ENCODE measurements around the gene FMN2.

The FMN2 gene

DNA sequence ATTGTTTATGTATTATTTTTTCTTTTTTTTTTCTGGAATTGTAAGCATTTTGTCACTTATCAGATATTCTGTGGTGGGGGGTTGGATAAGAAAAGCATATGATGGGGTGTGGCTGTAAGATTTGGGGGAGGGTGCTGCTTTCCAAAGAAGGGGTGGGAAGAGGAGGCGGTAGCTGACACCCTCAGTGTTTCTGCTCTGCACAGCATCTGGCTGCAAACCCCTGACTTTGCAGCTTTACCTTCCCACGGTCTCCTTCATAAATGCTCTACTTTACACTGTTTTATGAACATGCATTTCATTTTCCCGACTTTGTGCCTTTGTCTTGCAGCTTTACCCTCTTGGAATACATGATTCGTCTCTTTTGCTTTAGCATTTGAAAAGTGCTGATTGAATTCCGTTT is 7.6 kb downstream of the FMN2 start:
- DNase-seq, result no peak

DNA sequence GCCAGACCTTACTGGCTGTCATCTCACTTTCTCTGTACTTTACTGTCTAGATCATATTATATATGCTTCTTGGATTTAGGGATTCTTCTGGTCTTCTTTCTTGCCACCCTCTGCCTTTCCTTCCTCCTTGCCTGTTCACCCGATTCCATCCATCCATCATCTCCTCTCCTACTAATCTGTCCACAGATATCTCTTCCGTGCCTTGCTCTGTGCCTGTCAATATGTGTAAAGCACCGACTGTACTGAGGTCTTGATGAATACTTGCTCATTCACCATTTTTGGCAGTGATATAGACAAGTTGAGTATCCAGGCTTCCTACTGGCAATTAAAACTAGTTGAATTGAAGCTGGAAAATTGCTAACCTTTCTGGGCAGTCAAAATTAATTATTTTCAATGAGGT is 8.1 kb downstream of the FMN2 start:
- DNase-seq, result no peak

DNA sequence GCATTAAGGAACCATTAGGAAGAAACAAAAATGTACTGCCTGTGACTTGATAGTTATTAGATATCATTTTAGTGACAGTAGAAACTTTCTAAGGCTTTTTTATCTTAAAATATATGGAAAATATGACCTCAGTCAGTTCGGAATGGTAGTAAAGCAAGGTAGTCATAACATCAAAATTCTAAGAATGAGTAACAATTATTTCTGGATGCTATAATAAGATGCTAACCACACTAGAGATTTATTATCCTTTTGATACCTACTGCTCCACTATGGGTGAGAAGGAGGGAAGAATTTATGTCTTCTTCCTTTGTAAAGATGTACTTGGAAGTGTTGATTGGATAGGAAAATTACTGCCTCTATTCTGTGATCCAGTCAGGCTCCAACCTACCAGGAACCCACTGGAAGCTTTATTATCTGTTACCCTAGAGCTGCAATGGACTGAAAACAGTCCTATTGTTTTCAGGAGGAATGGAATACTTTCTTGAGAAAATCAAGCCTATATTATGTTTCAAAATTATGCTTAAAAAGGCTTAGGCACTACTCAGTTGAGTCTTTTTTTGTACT is 8.8 kb downstream of the FMN2 start:
- no peak for DNase-seq

DNA sequence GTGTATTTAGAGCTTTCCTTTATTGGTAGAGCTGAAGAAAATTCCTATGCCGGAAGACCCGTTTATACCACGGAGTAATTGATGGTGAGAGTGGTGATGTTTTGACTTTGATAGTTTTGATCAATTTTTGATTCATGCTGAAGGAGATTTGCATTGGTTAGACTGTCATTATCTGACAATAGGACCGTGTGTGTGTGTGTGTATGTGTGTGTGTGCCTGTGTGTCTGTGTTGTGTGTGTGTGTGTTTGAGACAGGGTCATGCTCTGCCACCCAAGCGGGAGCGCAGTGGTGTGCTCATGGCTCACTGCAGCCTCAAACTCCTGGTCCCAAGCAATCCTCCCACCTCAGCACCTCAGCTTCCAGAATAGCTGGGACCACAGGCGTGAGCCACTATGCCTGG is 9.6 kb downstream of the FMN2 start:
- DNase-seq, result no peak

DNA sequence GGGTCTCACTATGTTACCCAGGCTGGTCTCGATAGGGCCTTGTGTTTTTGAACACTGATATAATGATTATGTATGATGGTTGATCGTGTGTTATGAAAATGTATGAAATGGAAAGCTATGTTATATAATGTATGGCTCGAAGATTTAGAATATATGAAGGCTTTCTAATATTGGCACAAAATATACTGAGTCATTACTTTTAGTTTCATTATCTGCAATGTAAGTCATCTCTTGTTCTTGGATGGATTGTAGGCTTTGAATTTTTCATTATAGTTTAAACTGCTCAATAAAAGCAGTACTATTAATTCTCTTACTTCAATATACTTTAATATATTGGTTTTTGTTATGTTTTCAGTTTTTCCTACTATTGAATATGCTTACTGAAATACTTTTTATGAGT is 10.1 kb downstream of the FMN2 start:
- no peak for DNase-seq

DNA sequence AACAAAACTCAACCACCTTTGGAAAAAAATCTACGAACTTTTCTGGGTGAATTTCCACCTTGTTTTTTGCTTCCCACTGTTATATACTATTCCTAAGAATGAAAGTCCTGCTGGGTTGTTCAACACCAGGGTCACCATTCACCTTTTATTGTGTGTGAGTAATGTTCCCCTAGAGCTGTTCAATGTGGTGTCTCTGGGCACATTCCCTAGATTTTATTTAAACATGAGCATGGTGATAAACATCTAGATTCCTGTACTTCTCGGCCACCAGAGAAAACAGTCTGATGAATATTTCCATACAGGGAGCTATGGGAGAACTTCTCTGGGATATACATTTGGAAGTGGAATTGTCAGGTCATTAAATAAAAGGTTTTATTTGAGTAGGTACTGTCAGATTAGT is 13.0 kb downstream of the FMN2 start:
- no peak for DNase-seq

DNA sequence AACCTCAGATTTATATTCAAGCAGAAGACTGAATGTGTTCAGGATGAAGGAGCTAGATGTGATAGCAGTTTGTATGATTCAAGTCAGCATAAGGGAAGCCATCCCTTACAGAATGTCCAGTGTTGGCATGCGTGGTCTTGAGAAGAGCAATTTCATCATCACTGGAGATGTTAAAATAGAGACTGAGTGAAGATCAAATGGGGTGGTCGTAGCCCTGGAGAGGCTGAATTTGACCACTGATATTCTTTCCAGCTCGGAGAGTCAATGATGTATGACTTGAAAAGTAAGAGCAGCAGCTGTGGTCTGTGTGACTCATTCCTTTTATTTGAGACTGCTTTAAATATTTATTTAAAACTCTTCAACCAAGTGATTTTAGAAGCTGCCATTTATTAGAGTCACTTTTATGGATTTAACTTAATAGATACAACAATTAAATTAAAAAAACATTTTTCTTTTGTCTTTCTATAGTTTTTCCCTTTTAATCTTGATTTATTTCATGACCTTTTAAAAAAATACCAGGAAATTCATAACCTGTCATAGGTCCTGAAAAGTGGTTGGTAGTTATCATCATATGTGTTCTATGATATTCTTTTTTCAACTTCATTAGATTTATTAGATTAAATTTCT is 15.5 kb downstream of the FMN2 start:
- no peak for DNase-seq

DNA sequence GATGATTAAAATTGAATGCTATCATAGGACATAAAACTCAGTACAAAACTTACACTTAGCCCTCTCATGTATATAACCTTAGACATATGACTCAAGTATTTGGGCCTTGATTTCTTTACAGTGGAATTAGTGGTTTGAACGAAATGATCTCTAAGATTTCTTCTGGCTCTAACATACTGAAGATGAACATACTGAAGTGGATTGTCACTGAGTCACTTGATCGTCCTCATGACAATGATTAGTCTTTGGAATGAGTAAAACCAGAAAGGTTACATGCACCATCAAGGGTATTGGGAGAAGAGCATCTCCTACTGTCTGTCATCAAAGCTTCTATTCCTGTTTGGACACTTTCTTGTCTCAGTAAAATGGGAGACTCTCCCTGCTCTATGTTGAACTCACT is 17.4 kb downstream of the FMN2 start:
- no peak for DNase-seq

DNA sequence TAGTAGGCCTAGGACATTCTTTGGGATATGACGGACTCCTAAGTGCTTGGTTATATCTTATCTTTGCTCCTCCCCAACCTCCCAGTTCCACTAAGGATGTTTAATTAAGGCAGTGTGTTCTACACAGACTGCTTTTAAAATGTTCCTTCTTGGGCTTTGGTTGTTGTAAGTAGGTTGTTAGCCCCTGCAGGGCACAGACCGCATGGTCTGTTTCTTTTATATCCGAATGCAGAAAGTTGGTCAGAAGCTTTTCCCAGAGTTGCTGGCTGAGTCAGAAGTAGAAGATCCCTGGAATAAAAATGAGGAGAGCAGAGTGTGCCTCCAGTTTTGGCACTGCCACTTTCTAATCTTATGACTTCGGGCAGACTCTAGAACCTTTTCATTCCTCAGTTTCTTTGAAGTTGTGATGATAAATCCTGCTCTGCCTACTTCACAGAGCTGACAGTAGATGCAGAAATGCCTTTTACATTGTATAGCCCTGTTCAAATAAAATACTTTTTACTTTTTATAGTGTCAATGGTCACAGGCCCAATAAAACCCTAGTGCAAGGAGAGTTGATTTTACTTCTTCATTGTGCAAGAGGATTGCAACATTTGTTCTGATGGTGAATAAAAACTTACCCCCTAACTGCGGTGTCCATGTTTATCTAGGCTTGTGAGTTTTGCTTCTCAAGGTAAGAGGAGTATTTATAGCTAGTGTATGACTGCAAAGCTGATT is 18.4 kb downstream of the FMN2 start:
- no peak for DNase-seq

DNA sequence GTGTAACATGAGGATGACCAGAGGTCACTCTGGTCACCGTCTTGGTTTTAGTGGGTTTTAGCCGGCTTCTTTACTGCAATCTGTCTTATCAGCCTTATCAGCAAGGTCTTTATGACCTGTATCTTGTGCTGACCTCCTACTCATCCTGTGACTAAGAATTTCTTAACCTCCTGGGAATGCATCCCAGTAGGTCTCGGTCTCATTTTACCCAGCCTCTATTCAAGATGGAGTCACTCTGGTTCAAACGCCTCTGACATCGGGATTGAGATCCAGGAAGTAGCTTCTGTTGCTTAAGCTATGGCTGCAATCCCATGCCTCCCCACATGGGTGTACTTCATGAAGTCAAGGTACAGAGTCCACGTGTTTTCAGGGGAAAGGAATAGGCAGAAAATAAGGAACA is 19.9 kb downstream of the FMN2 start:
- no peak for DNase-seq

DNA sequence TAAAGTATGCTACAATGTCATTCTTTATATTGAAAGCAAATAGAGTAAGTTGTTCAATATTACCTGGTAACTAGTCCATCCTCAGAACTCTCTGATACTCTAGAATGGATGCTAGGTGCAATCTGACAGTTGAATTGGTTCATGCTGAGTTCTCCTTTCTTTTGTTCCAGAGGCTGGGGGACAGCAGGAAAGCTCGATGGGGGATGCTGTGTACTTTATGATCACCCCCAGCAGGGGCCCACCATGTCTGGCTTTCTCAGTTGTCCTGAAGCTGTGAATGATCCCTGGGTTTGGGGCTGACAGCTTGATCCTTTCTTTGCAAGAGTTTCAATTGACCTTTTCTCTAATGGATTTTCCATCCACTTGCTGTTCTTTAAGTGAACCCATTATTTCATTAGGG is 22.5 kb downstream of the FMN2 start:
- DNase-seq, result no peak

DNA sequence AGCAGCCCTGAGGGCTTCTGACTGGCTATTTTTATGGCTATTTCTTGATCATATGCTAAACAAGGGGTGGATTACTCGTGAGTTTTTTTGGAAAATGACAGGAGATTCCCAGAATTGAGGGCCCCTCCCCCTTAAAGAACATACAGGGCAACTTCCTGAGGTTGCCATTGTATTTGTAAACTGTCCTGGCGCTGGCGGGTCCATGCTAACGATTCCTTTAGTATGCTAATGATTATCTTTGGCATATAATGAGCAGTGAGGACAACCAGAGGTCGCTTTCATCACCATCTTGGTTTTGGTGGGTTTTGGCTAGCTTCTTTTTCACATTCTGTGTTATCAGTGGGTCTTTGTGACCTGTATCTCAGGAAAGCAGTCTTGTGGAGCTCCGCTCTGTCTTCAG is 24.1 kb downstream of the FMN2 start:
- DNase-seq, result no peak

DNA sequence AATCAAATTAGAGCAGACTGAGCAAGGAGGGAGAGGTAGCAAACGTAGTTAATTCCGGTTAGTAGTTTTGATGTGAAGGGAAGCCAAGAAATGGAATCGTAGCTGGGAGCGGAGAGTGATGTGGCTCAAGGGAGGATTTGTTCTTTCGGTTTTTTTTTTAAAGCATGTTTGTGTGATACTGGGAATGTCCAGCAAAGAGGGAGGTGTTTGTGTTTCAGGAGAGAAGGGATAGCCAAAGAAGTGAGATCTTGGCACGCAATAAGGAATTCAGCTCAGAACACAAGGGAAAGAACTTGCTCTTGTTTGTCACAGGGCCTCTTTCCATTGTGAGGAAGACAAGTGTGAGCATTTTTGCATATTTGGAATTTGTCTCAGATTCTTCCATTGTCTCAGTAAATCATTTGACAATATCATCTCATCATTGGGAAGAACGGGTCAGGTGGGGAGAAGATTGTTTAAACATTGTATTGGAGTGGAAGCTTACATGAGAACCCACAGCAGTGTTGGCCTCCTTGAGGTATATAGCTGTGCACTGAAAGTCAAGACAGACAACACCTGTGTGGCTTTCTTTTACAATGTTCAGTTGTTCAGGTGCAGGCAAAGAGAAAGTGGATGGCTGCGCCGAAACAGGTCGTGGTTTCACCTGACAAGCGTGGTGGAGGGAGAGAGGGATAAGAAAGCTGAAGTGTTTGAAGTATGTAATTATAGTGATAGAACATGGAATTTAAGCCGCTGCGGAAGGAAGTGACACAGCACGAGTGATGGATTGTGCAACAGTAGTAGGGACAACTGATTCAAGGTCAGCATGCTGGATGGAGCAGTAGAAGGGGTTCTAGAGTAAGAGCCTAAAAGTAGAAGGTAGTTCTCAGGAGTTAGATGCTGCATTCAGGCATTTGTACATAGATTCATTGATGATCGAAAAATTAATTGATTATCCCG is 25.4 kb downstream of the FMN2 start:
- DNase-seq, result no peak

DNA sequence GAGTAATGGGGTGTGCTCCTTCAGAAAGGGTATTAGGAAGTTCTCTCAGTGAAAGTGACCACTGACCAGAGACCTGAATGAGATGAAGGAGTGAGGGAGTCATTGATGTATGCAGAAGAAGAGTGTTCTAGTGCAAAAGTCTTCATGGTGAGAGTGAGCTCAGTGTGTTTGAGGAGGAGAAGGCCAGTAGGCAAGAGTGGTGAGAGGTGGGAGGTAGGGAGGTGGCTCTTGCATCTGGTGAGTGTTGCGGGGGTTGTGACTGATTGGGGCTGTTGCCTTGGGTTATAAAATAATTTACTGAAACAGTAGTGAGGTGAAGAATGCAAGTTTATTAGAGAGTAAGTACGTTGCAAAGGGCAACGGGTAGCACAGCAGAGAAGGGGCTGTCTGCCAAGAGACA is 26.2 kb downstream of the FMN2 start:
- DNase-seq, result no peak

DNA sequence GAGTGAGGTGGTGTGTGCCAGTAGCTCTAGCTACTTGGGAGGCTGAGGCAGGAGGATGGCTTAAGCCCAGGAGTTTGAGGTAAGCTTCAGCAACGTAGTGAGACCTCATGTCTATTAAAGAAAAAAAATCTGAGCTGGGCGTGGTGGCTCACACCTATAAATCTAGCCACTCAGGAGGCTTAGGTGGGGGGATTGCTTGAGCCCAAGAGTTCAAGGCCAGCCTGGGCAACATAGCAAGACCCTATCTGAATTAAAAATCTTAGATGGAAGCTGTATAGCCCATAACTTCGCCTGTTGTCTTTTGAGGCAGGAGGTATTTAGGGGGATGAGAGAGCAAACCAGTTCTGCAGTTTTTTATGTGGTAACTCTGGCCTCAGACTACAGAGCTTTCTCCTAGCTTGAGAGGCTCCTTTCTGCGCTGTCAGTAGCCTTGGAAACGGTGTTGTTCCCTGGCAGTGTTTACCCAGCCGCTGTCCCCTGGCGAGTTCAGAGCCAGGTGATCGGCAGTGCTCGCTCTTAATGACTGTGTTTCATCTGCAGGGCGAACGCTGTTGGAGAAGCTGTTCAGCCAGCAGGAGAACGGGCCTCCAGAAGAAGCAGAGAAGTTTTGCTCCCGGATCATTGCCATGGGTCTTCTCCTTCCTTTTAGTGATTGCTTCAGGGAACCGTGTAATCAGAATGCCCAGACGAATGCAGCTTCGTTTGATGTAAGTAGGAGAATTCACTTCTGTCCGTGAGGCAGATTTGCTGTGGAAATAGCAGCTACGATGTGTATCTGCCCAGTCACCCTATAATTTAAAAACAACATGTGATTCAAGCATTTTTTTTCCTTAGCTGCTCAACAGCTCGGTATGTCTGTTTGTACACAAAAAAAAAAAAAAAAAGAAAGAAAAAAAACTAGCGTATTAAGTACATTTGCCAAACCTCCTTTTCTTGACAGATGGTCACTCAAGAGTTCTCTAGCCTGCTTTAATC is 31.2 kb downstream of the FMN2 start:
- DNase-seq, result no peak

DNA sequence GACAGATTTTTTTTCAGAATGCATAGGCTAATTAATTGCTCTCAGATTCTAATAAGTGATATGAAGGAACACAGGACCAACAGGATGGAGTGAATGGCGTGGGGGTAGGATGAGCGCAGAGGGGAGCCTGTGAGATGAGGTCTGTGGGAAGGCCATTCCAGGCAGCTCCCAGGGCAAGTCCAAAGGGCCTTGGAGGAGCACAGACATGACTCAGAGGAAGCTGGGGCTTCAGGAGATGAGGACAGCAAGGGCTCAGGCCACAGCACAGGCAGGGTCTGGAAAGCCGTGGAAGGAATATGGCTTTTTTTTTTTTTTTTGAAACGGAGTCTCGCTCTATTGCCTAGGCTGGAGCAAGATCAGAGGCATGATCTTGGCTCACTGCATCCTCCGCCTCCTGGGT is 35.1 kb downstream of the FMN2 start:
- DNase-seq, result no peak

DNA sequence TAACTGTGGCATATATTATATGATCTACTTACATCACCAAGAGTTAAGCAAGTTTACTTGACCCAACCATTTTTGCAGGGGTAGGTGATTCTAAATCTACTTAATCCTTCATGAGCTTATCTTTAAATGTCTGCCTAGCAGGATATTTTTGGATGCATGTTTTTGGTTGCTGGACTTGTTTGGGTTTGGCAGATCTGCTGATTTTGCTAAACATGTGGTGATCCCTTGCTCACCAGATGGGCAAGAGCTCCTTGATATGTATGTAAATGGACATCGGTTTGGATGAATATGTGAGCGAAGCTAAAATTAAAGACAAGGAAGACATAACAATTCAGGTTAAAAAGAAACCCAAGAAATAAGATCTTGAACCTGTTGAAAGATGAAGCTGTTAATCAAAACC is 36.7 kb downstream of the FMN2 start:
- DNase-seq, result no peak

DNA sequence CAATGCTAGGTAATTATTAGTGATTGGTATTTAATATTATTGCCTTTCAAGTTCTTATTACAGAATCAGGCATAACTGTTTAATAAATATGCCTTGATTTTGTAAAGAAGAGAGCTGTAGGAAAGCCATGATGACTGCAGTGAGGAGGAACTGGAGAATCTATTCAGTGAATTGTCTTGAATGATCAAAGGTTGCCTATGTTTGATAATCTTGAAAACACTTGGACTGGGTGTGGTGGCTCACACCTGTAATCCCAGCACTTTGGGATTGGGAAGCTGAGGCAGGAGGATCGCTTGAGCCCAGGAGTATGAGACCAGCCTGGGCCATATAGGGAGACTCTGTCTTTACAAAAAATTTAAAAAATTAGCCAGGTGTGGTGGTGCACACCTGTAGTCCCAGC is 42.4 kb downstream of the FMN2 start:
- no peak for DNase-seq

DNA sequence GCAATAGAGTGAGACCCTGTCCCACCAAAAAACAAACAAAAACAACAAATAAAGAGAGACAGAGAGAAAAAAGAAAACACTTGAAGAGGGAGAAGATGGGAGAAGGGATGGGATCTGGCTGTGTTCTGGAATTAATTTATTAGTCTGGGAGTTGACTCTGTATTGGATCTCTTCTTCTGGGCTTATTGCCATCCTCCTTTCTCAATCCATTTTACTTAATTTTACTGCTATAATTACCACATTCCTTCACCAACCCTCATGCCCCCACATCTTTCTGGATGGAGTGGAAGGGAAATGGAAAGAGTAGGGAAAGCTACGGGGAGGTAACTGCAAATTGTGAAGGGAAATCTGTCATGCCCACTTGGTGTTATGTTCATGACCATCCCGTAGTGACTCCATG is 42.9 kb downstream of the FMN2 start:
- no peak for DNase-seq

DNA sequence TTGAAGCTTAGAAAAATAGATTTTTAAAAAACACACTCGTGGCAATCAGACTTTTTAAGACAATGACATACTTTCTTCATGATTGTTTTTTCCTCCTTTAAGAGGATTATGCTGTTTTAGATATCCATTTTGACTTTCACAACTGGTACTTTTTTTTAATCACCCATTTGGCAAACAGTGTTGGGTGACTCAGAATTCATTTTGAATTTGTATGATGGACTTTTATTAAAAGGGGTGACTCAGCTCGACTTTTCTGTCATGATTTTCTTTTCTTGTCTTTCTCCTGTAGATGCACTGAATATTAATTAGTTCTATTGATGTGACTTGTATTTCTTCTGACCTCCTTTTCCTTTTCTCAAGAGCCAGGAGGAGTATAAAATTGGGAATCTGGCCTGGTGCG is 44.7 kb downstream of the FMN2 start:
- no peak for DNase-seq

DNA sequence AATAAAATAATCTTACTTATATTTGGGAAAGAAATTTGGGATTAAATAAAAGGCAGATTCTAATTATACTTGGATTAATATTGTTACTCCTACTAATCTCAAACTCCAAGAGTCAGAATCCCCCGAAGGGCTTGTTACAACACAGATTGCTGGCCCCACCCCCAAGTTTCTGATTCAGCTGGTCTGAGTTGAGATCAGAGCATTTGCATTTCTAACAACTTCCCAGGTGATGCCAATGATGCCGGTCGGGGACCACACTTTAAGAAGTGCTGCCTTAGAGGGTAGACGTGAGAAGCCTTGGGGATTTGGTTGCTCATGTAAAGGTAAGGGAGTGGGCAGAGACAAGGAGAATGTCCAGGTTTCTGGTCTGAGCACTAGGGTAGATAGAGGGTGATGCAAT is 47.2 kb downstream of the FMN2 start:
- DNase-seq, result no peak

DNA sequence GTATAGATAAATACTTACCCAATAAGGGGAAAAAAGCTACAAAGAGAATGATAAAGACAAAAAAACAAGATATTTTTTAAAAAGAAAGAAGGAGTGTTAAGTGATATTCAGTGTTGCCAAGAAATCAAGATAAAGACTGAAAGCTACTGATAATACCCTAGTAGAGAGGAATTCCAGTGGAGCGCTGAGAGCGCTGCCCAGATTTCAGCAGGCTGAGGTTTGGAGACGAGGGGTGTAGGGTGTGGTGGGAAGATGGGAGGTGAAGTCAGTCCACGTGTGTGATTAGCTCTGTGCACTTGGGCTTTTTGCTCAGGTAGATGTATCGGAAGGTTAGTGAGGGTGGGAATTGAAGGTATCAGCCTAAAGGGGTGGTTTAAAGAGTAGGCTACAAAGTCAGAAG is 47.8 kb downstream of the FMN2 start:
- no peak for DNase-seq
